VCaP (cell line): Measurements from ENCODE around the gene LTB4R2.

Experiments used
- H3K27ac ChIP-seq: fragments of 450-650 bp; 2 replicates; pipeline ENCODE4 v1.5.1; 2017
- TF ChIP-seq, protein P1 (sequence below): fragments of 450-650 bp; conservative IDR thresholded peaks from 2 replicates; pipeline ENCODE4 v1.5.1; 2017; ENCODE audit warnings: mild to moderate bottlenecking, moderate library complexity

LTB4R2 gene

DNA sequence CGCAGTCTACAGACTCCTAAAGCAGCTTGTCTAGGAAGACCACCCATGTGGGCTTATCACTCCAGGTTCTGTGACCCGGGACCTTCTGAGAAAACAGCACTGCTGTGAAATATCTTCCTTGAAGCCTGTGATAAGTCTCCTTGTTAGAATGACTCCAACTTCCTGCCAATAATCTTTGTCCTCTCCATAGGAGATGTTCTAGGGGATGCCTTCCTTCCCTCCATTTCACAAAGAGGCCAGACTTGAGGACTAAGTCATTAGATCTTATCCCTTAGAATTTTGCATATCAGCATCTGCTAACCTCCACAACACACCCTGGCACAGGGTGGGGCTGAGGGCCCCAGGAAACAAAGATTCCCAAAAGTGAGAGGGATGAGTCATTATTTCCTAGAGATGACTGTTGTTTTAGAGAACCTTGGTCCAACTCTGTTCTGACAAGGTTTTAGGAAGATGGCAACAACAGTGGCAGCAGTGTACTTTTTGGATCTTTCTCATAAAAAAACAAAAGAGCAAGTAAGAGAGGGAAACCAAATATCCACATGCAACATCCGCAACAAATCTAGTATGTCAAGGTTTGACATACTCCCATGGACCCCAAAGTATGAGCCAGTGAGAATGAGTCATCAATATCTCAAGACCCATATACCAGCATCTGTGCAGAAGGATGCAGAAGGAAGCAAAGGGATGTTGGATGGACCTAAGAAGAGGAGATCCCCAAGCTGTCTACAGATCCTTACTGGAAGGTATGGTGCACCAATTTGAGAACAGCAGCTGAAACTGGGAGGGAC lies 7.4 kb downstream of the LTB4R2 start:
- H3K27ac ChIP-seq: no peak overlapping the region
- TF ChIP-seq, protein P1, sequence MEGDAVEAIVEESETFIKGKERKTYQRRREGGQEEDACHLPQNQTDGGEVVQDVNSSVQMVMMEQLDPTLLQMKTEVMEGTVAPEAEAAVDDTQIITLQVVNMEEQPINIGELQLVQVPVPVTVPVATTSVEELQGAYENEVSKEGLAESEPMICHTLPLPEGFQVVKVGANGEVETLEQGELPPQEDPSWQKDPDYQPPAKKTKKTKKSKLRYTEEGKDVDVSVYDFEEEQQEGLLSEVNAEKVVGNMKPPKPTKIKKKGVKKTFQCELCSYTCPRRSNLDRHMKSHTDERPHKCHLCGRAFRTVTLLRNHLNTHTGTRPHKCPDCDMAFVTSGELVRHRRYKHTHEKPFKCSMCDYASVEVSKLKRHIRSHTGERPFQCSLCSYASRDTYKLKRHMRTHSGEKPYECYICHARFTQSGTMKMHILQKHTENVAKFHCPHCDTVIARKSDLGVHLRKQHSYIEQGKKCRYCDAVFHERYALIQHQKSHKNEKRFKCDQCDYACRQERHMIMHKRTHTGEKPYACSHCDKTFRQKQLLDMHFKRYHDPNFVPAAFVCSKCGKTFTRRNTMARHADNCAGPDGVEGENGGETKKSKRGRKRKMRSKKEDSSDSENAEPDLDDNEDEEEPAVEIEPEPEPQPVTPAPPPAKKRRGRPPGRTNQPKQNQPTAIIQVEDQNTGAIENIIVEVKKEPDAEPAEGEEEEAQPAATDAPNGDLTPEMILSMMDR: no peak

DNA sequence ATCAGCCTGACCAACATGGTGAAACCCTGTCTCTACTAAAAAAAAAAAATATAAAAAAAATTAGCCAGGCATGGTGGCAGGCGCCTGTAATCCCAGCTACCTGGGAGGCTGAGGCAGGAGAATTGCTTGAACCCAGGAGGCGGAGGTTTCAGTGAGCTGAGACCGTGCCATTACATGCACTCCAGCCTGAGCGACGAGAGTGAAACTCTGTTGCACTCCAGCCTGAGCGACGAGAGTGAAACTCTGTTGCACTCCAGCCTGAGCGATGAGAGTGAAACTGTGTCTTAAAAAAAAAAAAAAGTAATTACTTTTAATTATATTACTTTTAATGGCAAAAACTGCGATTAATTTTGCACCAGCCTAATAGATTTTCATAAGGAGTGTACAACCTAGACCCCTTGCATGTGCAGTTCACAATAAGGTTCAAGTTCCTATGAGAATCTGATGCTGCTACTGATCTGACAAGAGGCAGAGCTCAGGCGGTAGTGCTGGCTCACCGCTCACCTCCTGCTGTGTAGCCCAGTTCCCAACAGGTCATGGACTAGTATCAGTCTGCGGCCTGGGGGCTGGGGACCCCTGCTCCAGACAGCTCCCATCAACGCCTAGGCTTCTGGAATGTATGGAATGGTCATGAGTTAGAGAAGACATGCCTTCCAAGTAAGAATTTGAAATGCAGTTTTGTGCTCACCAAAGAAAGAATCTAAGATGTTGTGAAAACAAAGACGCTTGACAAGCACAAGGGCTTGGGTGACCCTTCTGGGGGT lies 11.5 kb downstream of the LTB4R2 start:
- no peak overlapping the region for H3K27ac ChIP-seq
- TF ChIP-seq, protein P1: no peak

DNA sequence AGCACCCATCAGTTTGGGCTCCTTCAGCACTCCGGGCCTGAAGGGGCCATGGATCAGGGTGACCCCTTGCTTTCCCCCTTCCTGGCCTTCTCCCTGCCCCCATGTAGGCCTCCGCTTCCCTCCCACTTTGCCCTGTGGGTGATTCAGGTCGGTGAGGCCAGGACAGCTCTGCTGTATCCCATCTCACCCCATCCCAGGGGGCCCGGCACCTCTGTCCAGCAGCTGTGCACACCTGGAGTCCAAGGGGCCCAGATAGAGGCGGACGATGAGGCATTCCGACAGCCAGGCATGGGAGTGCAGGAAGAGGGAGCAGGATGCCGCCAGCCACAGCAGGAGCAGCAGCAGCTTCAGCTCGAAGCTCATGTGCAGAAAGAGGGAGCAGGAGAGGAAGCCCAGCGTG lies 12.7 kb downstream of the LTB4R2 start:
- TF ChIP-seq, protein P1: no peak
- no peak overlapping the region for H3K27ac ChIP-seq

- TF ChIP-seq, protein P1: no peak
- H3K27ac ChIP-seq: no peak overlapping the region
Measured at GRCh38 chr14:24323341-24323740, 13.4 kb downstream of the LTB4R2 start.

DNA sequence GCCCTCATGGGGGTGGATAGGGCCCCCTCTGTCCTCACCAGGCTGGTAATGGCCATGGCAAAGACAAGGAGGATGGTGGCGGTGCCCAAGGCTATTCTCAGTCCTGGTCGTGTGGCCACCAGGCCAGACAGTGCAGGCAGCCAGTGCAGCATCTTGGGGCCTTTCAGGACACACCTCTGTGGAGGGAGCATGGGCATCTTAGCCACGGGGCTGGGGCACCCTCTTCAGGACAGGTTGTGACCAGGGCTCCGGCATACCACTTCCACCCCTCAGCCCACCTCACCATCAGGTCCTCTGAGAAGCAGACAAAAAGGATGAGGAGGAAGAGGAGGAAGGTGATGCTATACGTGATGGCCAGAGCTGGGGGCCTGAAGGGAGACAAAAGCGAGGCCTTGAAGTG lies 14.1 kb downstream of the LTB4R2 start:
- H3K27ac ChIP-seq: no peak overlapping the region
- TF ChIP-seq, protein P1: no peak

- no peak overlapping the region for H3K27ac ChIP-seq
- TF ChIP-seq, protein P1: no peak
Measured at GRCh38 chr14:24325041-24325530, 15.1 kb downstream of the LTB4R2 start.

DNA sequence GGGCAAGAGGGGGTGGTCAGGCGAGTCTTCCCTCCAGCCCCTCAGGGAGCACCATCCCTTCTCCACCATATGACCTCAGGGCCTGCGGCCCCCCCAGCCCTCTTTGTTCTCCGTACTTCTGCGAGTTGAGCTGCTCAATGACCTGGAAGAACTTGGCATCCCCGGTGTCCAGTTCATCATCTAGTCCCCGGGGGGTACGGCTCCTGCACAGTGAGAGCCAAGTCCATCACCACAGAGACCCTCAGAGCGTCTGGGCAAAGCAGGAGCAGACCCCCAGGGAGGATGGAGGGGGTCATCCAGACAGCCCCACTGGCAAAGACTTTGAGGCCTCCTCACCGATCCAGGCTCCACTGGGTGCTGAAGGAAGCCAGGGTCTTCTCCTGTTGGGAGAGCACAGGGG lies 16.0 kb downstream of the LTB4R2 start:
- H3K27ac ChIP-seq: no peak overlapping the region
- TF ChIP-seq, protein P1: no peak
